GM21528 (cell line): ENCODE data around the gene ERVK3-1.
"Not testable (repeated sequence)": the region's sequence is repeated elsewhere in the genome, so short reads cannot be mapped to it uniquely, and the experiment has no call there.

Experiments used
- ATAC-seq: cut with Tn5 transposase; IDR thresholded peaks from one replicate; pipeline ENCODE4 v1.9.1; 2021; ENCODE audit warnings: mild to moderate bottlenecking, moderate library complexity; ENCODE audit not compliant: unreplicated experiment, low FRiP score

The ERVK3-1 gene, protein sequence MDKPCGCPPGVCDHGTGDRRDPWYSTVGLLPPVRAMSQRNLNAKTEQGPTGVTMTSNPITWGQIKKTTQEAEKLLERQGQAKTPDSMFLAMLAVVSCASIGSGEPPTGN

DNA sequence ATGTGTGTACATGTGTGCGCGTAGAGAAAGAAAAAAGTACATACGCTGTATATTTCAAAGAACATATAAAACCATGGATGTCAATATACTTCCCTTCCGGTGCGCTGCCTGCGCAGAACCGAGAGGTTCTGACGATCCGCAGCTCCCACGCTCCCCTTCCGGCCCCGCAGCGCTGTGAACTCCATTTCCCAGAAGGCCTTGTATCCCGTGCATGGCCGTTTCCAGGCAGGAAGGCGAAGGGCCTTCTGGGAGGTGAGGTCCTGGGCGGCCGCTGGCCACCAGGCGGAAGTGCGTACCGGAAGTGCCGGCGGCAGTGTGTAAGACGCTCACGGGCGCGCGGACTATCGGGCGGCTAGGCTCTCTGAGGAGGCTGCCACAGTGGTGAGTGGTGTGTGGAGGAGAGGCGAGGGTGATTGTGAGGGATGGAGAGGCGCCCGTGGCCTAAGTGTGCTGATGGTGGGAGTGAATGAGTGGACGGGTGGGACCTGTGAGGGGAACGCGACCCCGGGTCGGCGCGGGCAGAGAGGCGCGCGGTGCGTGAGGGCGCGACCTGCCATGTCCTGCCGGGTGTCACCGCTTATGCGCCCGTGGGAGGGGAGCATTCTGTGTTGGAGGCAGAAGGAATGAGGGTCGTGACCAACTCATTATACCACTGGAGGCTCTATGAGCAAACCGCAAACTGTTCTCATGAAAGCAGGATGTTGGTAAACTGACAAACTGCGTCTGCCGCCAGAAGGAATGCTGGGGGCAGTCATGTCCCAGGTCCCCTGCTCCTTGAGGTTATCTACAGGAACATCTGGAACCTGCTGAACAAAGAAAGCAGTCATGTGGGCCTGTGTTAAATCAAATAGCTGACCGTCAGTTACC is at the start of gene ERVK3-1:
Gene ERVK3-1 (plus strand): TSS at position 313 of the 867 bp plus-strand sequence. CDS start 6,792 bp downstream, outside the sequence.
- ATAC-seq, result peak; percentile 95

DNA sequence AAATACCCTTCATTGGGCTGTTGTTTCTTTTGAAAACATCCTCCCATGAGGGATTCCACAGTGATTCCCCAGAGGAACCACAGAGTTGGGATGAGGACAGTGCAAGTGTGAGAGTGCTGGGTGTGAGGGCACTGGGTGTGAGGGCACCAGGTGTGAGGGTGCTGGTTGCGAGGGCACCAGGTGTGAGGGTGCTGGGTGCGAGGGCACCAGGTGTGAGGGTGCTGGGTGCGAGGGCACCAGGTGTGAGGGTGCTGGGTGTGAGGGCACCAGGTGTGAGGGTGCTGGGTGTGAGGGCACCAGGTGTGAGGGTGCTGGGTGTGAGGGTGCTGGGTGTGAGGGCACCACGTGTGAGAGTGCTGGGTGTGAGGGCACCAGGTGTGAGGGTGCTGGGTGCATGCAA is 46.9 kb upstream of the ERVK3-1 start:
- ATAC-seq, result not testable (repeated sequence)

DNA sequence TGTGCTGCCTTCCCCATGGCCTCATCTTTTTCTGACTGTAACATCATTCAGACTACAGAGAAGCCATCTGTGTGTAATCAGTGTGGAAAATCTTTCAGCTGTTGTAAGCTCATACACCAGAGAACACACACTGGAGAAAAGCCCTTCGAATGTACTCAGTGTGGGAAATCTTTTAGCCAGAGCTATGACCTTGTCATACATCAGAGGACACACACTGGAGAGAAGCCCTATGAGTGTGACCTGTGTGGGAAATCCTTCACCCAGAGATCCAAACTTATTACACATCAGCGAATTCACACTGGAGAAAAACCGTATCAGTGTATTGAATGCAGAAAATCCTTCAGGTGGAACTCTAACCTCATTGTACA is 43.6 kb upstream of the ERVK3-1 start:
- ATAC-seq, result no peak

DNA sequence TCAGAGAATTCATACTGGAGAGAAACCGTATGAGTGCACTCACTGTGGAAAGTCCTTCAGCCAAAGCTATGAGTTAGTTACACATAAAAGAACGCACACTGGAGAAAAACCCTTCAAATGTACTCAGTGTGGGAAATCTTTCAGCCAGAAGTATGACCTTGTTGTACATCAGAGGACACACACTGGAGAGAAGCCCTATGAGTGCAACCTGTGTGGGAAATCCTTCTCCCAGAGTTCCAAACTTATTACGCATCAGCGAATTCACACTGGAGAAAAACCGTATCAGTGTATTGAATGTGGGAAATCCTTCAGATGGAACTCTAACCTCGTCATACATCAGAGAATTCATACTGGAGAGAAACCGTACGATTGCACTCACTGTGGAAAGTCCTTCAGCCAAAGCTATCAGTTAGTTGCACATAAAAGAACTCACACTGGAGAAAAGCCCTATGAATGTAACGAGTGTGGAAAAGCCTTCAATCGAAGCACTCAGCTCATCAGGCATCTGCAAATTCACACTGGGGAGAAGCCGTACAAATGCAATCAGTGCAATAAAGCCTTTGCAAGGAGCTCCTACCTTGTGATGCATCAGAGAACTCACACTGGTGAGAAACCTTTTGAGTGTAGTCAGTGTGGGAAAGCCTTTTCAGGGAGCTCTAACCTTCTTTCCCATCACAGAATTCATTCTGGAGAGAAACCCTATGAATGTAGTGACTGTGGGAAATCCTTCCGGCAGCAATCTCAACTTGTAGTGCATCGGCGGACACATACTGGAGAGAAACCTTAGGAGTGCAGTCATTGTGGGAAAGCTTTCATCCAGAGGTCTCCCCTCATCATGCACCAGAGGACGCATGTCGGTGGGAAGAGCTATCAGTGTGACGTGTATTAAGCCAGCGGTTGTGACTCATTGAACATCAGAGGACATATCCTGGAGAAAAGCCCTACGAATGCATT is 42.9 kb upstream of the ERVK3-1 start:
- no peak for ATAC-seq

DNA sequence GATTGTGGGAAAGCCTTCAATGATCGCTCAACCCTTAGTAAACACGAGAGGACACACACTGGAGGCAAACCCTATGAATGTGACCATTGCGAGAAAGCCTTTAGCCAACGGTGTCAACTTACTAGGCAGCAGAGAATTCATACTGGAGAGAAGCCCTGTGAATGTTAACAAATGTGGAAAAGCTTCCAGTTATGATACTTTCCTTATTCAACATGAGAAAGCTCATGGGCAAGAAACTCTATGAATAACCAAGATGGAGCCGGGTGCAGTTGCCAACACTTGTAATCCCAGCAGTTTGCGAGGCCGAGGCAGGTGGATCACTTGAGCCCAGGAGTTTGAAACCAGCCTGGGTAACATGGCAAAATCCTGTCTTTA is 42.3 kb upstream of the ERVK3-1 start:
- no peak for ATAC-seq

DNA sequence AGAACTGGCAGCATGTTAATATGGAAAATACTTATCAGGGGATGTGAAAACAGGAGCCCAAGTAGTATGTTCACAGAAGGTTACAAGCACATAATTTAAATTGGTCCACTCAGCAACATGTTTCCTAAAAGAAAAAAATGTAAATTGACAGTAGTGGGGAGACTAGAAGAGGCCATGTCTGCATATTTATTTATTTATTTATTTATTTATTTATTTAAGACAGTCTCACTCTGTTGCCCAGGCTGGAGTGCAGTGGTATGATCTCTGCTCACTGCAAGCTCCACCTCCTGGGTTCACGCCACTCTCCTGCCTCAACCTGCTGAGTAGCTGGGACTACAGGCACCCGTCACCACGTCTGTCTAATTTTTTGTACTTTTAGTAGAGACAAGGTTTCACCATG is 40.1 kb upstream of the ERVK3-1 start:
- no peak for ATAC-seq

DNA sequence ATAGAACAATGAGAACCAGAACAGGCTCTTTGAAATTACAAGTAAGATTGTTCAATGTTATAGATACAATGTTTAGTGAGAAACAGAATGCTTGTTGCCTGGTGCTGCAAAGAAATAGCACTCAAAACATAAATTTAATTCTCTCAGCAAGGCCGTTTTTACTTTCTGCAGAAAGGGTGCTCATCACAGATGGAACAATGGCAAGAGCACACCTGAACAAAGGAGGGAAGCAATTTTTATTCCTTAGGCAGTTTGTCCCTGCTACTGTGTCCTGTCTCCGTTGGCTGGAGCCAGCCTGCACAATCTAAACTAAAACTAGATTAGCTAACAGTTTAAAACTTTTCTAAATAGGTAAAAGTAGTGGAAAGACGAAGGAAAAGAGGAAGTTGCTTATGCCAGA is 36.8 kb upstream of the ERVK3-1 start:
- no peak for ATAC-seq

DNA sequence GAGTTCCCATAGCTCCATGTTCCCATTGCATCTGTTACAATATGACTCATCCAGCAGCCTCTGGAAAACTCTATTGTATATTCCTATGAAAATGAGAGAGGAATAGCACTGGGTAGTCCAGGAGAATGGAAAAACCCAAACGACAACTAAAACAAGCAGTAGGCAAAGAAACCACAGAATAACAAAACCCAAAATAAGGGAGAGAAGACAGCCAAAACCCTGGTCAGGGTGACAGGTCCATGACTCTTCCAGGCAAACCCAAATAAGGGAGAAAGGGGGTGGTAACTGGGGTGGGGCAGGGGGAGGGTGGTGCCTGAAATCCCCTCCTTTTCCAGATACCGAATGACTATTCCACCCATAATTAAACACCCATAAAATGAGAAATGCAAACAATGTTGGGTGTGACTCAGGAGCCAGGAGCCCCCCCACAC is 30.4 kb upstream of the ERVK3-1 start:
- no peak for ATAC-seq

DNA sequence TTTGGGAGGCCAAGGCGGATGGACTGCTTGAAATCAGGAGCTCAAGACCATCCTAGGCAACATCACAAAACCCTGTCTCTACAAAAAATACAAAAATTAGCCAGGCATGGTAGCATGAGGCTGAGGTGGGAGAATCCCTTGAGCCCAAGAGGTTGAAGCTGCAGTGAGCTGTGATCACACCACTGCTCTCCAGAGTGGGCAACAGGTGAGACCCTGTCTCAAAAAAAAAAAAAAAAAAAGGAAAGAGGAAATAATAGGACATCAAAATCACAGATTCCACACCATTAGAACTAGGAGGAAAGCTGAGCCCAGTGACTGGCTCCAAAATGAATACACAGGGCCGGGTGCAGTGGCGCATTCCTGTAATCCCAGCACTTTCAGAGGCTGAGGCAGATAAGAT is 29.6 kb upstream of the ERVK3-1 start:
- ATAC-seq, result no peak

DNA sequence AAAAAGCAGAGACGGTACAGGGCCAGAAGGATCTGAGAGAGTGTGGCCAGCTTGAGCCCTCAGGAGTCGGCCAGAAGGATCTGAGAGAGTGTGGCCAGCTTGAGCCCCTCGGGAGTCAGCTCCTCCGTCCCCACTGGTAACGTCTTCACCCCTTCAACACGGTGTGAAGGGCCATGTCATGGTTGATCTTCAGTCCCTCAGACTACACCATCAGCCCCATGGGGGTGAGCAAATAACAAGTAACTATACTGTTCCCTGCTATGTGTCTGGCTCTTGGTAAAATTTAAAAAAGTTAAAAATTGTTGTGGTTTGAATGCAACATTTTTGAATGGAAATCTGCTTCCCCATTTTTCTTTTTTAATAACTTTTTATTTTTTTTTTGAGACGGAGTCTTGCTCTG is 28.0 kb upstream of the ERVK3-1 start:
- ATAC-seq, result no peak

DNA sequence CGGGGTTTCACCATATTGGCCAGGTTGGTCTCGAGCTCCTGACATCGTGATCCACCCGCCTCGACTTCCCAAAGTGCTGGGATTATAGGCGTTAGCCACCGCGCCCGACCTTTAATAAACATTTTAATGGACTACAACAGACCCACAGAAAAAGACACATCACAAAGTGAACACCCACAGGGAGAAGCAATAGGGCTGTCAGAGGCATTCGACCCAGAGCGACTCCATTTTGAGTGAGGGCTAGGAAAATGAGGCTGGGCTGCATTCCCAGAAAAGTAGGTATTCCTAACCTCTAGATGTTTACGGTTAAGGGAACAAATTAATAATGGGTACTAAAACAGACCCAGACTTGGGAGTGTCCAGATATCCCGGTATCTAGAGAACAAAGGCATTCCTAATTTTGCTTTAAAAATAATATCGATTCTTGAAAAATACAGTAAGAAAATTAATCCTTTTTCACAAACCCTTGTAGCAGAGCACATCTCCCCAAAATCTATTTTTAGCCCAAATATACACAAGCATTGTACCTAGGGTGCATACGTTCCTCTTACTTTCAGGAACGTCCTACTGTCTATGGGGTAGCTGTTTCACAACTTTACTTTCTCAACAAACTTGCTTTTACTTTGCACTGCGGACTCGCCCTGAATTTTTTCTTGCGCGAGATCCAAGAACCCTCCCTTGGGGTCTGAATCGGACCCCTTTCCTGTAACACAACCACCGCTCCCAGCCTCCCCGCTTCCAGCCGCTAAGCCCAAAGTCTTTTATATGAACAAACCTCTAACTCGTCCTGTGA is 27.2 kb upstream of the ERVK3-1 start:
- ATAC-seq, result no peak

DNA sequence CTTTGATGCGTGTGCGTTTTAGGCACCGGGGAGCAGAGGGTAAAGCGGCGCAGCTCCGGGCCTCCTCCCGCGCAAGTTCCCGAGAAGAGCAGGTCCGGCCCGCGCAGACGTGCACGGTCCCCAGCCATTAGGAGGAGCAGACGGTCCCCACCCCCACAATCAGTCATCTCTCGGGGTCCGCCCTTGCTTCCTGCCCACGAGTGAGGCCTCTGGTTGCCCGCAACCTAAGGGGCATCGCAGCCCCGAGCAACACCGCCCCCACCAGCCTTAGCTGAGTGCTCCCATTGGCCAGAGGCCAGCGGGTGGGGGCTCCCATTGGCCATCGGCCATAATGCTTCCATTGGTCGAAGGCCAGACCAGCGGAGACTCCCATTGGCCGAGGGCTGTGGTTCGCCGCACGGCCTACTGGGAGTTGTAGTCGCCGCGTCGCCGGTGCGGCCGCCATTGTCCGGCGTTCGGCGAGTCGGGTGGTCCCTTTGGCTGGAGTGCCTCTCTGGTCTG is 26.6 kb upstream of the ERVK3-1 start, which contains the start of gene ZNF8:
Gene ZNF8 (plus strand): TSS at position 415 of the 501 bp plus-strand sequence. CDS start 127 bp downstream, outside the sequence.
- peak; percentile 91 for ATAC-seq

DNA sequence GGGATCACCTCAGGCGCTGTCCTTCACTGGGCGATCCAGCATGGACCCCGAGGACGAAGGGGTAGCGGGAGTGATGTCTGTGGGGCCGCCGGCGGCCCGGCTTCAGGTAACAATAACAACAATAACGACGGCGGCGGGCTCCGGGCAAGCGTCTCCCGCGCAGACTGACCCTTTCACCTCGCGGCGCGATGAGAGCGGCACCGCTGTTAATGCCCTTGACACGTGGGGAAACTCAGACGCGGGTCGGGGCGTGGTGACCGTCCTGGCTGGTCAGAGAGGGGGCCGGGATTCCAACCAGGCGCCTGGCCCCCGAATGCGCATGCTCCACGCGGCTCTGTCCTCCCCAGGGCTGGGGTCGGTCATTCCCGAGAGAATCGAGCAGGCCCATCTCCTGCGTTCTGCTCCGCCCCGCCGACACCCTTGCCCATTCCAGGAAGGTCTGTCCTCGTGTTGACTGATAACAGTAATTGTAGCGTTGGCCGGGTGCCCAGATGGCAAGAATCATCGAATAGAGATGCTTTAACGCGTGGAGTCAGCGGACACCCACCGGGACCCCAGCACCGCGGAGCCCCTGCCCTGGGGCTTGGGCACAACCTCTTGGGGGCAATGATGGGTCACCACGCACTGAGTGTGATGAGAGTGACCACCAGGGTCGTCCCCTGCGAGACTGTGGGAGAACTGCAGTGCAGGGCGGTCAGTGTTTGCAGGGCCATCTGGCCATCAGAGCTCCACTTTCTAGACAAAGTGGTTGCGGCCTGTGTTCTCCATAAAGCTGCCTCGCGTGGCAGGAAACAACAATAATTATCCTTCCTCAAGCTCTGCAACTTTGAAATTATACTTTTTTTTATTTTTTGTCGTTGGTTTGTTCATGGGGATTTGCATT is 25.9 kb upstream of the ERVK3-1 start:
- peak; percentile 41 for ATAC-seq

DNA sequence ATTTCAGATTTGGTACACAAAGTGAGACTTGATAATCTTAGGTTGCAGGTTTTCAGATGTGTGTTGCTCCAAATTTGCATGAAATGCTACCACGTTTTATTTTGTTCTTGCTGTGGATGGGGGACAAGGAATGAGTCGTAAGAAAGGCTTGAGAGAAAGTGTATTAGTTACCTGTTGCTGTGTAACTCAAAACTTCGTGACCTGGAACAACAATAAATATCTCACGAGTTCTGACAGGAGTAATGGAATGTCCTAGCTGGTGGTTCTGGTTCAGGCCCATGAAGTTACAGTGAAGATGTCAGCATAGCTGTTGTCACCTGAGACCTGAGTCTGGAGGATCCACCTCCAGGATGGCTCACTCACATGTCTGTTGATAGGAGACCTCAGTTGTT is 25.3 kb upstream of the ERVK3-1 start:
- ATAC-seq, result no peak

DNA sequence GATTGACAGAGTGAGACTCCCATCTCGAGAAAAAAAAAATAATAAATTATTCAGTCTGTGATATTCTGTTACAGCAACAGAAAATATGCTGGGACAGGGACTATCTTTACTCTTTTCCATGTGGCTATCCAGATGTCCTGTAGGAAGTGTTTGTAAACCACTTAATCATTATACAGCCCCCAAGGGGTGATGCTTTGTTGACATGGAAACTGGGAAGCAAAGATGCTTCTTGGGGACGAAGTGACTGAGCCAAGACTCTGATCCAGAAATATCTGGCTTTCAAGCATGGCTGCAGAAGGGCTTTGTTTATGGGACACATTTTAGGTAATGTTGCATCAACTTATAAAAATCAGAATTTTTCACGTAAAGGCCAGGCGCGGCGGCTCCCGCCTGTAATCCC is 21.0 kb upstream of the ERVK3-1 start:
- no peak for ATAC-seq

DNA sequence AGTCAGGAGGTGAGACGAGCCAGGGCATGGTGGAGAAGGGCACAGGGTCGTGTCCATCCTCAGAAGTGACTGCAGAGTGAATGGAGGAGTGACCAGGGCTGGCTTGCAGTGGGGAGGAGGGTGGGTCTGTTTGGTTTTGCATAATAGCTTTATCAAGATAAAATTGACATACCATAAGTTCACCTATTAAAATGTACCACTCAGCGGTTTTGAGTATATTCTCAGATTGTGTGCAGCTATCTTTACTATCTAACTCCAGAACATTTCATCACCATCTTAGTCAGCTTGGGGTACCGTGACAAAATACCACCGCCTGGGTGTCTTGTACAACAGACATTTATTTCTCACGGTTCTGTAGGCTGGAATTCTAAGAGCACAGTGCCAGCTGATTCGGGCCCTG is 13.2 kb upstream of the ERVK3-1 start:
- ATAC-seq, result no peak

DNA sequence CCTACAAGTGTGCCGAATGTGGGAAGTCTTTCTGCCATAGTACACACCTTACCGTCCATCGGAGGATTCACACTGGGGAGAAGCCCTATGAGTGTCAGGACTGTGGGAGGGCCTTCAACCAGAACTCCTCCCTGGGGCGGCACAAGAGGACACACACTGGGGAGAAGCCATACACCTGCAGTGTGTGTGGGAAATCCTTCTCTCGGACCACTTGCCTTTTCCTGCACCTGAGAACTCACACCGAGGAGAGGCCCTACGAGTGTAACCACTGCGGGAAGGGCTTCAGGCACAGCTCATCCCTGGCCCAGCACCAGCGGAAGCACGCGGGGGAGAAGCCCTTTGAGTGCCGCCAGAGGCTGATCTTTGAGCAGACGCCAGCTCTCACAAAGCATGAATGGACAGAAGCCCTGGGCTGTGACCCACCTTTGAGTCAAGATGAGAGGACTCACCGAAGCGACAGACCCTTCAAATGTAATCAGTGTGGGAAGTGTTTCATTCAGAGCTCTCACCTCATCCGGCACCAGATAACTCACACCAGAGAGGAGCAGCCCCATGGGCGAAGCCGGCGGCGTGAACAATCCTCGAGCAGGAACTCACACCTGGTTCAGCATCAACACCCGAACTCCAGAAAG is 10.3 kb upstream of the ERVK3-1 start:
- ATAC-seq, result no peak

DNA sequence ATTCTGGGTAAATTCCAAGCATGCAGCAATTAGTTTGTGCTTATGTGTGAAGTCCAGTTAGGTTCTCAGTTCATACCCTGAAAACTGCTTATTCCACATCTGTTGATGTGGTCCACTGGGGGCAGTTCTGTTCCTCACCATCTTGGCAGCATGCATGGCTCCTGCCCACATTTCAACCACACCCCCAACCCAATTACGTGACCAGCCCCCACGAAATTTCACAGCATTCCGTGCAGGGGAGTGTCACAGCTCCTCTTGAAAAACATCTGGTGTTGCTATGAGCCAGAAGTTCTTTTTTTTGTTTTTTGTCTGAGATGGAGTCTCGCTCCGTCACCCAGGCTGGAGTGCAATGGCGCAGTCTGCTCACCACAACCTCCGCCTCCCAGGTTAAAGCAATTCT is 9.1 kb upstream of the ERVK3-1 start:
- ATAC-seq, result no peak

DNA sequence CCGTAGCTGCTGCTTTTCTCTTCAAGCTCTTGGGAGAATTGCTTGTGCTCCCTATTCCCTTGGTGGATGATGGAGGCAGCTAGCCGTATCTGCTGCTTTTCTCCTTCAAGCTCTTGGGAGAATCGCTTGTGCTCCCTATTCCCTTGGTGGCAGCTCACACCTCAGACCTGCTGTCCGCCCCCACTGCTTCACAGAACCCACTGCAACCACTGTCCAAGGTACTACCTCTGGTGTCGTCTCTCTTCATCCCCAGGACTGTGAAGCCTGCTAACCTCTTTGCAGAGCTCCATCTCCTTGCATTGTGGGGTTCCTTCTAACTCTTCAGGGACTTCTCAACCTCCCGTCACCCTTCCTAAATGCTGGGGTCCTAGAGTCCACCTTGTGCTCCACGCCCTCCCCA is 4.6 kb upstream of the ERVK3-1 start:
- ATAC-seq, result no peak
